H9 (cell line): Measurements from ENCODE around the gene LGALS7. TPM values are rescaled to one million over a fixed set of nuclear protein-coding genes. Genes with fewer than 3 reads are reported as not detected.

Experiments
- DNase-seq: peaks from one replicate; pipeline ENCODE4 v3.0.0-alpha.2; 2017
- H2AFZ ChIP-seq: one replicate; pipeline ENCODE4 v1.6.1; 2013; ENCODE audit warnings: mild to moderate bottlenecking, low read length, control low read depth, moderate library complexity
- H2AK5ac ChIP-seq: 2 replicates; pipeline ENCODE4 v1.6.1; 2013; ENCODE audit warnings: low read length, control low read depth, mixed read lengths; ENCODE audit not compliant: insufficient read length
- H2BK120ac ChIP-seq: one replicate; pipeline ENCODE4 v1.6.1; 2013; ENCODE audit warnings: low read depth, mild to moderate bottlenecking, low read length, control low read depth, inconsistent platforms; ENCODE audit not compliant: poor library complexity, severe bottlenecking
- H2BK12ac ChIP-seq: 2 replicates; pipeline ENCODE4 v1.6.1; 2013; ENCODE audit warnings: low read length, control low read depth, mixed read lengths, low read depth; ENCODE audit not compliant: insufficient read length
- H2BK15ac ChIP-seq: 2 replicates; pipeline ENCODE4 v1.6.1; 2013; ENCODE audit warnings: low read depth, low read length, control low read depth
- H2BK20ac ChIP-seq: one replicate; pipeline ENCODE4 v1.6.1; 2013; ENCODE audit warnings: low read depth, mild to moderate bottlenecking, low read length, control low read depth, inconsistent platforms; ENCODE audit not compliant: poor library complexity, severe bottlenecking
- H2BK5ac ChIP-seq: 2 replicates; pipeline ENCODE4 v1.6.1; 2013; ENCODE audit warnings: low read length, control low read depth, mixed read lengths; ENCODE audit not compliant: insufficient read length
- H3K14ac ChIP-seq: 2 replicates; pipeline ENCODE4 v1.6.1; 2013; ENCODE audit warnings: low read length, control low read depth; ENCODE audit not compliant: insufficient read depth
- H3K18ac ChIP-seq: 2 replicates; pipeline ENCODE4 v1.6.1; 2013; ENCODE audit warnings: low read depth, mild to moderate bottlenecking, mixed read lengths, low read length, control low read depth; ENCODE audit not compliant: insufficient read length
- H3K23ac ChIP-seq: 2 replicates; pipeline ENCODE4 v1.6.1; 2013; ENCODE audit warnings: low read length, control low read depth, mixed read lengths, low read depth; ENCODE audit not compliant: insufficient read length
- H3K23me2 ChIP-seq: 2 replicates; pipeline ENCODE4 v1.6.1; 2013; ENCODE audit warnings: low read depth, mild to moderate bottlenecking, mixed read lengths, low read length, control low read depth; ENCODE audit not compliant: insufficient read length, poor library complexity, severe bottlenecking
- H3K27ac ChIP-seq: 2 replicates; pipeline ENCODE4 v1.5.1; 2013; ENCODE audit warnings: low read length, control low read depth, mixed read lengths, low read depth; ENCODE audit not compliant: insufficient read length
- H3K27me3 ChIP-seq: 2 replicates; pipeline ENCODE4 v1.6.1; 2013; ENCODE audit warnings: low read length, control low read depth, inconsistent platforms; ENCODE audit not compliant: insufficient read depth
- H3K4ac ChIP-seq: 2 replicates; pipeline ENCODE4 v1.6.1; 2013; ENCODE audit warnings: low read depth, mild to moderate bottlenecking, control low read depth, inconsistent platforms, low read length, moderate library complexity
- H3K4me1 ChIP-seq: 2 replicates; pipeline ENCODE4 v1.6.1; 2013; ENCODE audit warnings: low read length, control low read depth, inconsistent platforms; ENCODE audit not compliant: insufficient read depth
- H3K4me2 ChIP-seq: 2 replicates; pipeline ENCODE4 v1.6.1; 2013; ENCODE audit warnings: low read length, control low read depth, mixed read lengths; ENCODE audit not compliant: insufficient read length, insufficient read depth
- H3K56ac ChIP-seq: 2 replicates; pipeline ENCODE4 v1.6.1; 2013; ENCODE audit warnings: low read depth, mild to moderate bottlenecking, mixed read lengths, low read length, control low read depth; ENCODE audit not compliant: insufficient read length
- H3K79me1 ChIP-seq: 2 replicates; pipeline ENCODE4 v1.6.1; 2013; ENCODE audit warnings: low read depth, mild to moderate bottlenecking, moderate library complexity, low read length, control low read depth, inconsistent platforms; ENCODE audit not compliant: insufficient read depth, poor library complexity, severe bottlenecking
- H3K79me2 ChIP-seq: 2 replicates; pipeline ENCODE4 v1.6.1; 2013; ENCODE audit warnings: low read length, control low read depth, inconsistent platforms; ENCODE audit not compliant: insufficient read depth
- H3K9ac ChIP-seq: 2 replicates; pipeline ENCODE4 v1.6.1; 2013; ENCODE audit warnings: low read length, control low read depth, mixed read lengths; ENCODE audit not compliant: insufficient read length; ENCODE audit errors: extremely low read depth
- H3K9me3 ChIP-seq: one replicate; pipeline ENCODE4 v1.6.1; 2013; ENCODE audit warnings: low read depth, low read length, inconsistent platforms; ENCODE audit not compliant: control insufficient read depth
- H3T11ph ChIP-seq: one replicate; pipeline ENCODE4 v1.6.1; 2013; ENCODE audit warnings: mild to moderate bottlenecking, low read length, control low read depth, inconsistent platforms
- H4K20me1 ChIP-seq: one replicate; pipeline ENCODE4 v1.6.1; 2013; ENCODE audit not compliant: control insufficient read depth, insufficient read length, insufficient read depth
- H4K5ac ChIP-seq: 2 replicates; pipeline ENCODE4 v1.6.1; 2013; ENCODE audit warnings: low read depth, mild to moderate bottlenecking, mixed read lengths, low read length, control low read depth; ENCODE audit not compliant: insufficient read length
- H4K8ac ChIP-seq: replicated peaks from 2 replicates; pipeline ENCODE4 v1.6.1; 2013; ENCODE audit warnings: low read length, control low read depth, mixed read lengths, low read depth; ENCODE audit not compliant: insufficient read length
- H4K91ac ChIP-seq: 2 replicates; pipeline ENCODE4 v1.6.1; 2013; ENCODE audit warnings: low read depth, mild to moderate bottlenecking, moderate library complexity, mixed read lengths, low read length, control low read depth; ENCODE audit not compliant: insufficient read length
- H3K27ac Mint-ChIP-seq, 3 experiments: 2 replicates in 2 of 3; 3 replicates in 1 of 3; pipeline ENCODE4 v1.8.0; 2020 to 2021; ENCODE audit warnings: mixed read lengths in 3 of 3, mild to moderate bottlenecking in 1 of 3, moderate library complexity in 1 of 3
- H3K27me3 Mint-ChIP-seq: 2 replicates; pipeline ENCODE4 v1.8.0; 2021; ENCODE audit warnings: low read depth, mild to moderate bottlenecking, moderate library complexity, mixed read lengths
- H3K36me3 Mint-ChIP-seq, 3 experiments: 2 replicates in 2 of 3; 3 replicates in 1 of 3; pipeline ENCODE4 v1.8.0; 2020 to 2021; ENCODE audit warnings: low read depth in 3 of 3, mixed read lengths in 3 of 3; ENCODE audit not compliant: insufficient read depth in 1 of 3
- H3K4me1 Mint-ChIP-seq, 2 experiments: 2 replicates each; pipeline ENCODE4 v1.8.0; 2020; ENCODE audit warnings: mixed read lengths in 2 of 2
- H3K4me3 Mint-ChIP-seq, 2 experiments: 2 replicates in 1 of 2; 3 replicates in 1 of 2; pipeline ENCODE4 v1.8.0; 2020 to 2021; ENCODE audit warnings: mild to moderate bottlenecking in 2 of 2, mixed read lengths in 2 of 2, moderate library complexity in 1 of 2
- H3K9me3 Mint-ChIP-seq, 2 experiments: 2 replicates in 1 of 2; 3 replicates in 1 of 2; pipeline ENCODE4 v1.8.0; 2020; ENCODE audit warnings: mild to moderate bottlenecking in 2 of 2, mixed read lengths in 2 of 2, moderate library complexity in 1 of 2
- CTCF ChIP-seq: fragments of 200-600 bp; sonication (generic); conservative IDR thresholded peaks from 3 replicates; pipeline ENCODE4 v1.8.0; 2021; ENCODE audit warnings: antibody characterized with exemption, mild to moderate bottlenecking
- WGBS: extraction: QIAGEN DNeasy Blood & Tissue Kit; methylation state at CpG from one replicate; pipeline ENCODE4 v1.1.7; 2013; ENCODE audit warnings: missing lambda C conversion rate, low lambda C conversion rate, mixed read lengths; ENCODE audit not compliant: insufficient read length; ENCODE audit errors: extremely low coverage; 5-methylcytosine and 5-hydroxymethylcytosine counted together
- total RNA-seq: library from RNA; stranded (reverse); gene quantifications from 2 replicates; pipeline ENCODE4 v1.2.1, GENCODE V29; 2021

Gene LGALS7
- total RNA-seq, 1 experiment from 2014 or later = not detected

- Histone ChIP-seq H3K4ac (no peak overlapping the region), H2AK5ac (no peak overlapping the region), H2AFZ (no peak overlapping the region), H3K4me2 (no peak overlapping the region), H3K23me2 (no peaks in the 10 kb centered on the region), H3T11ph (no peak overlapping the region), H4K5ac (no peak overlapping the region), H4K20me1 (no peaks in the 10 kb centered on the region), H3K27ac (no peak overlapping the region), H3K14ac (no peak overlapping the region; the same call in 1 of the 2 replicates), H3K27me3 (no peaks in the 10 kb centered on the region), H3K23ac (no peak overlapping the region), H2BK12ac (no peak overlapping the region), H3K9ac (no peak overlapping the region), H3K79me2 (no peaks in the 10 kb centered on the region), H3K18ac (no peak overlapping the region), H4K8ac (no peak overlapping the region), H4K91ac (no peak overlapping the region), H3K9me3 (no peaks in the 10 kb centered on the region), H2BK120ac (no peak overlapping the region), H3K4me1 (no peaks in the 10 kb centered on the region), H3K56ac (no peak overlapping the region), H2BK15ac (no peak overlapping the region), H2BK5ac (no peak overlapping the region), H2BK20ac (no peak overlapping the region), H3K79me1 (no peaks in the 10 kb centered on the region)
- WGBS = no CpG with 5 or more reads among the region's 18 CpGs
- no peak overlapping the region for H3K4me3 Mint-ChIP-seq
- H3K4me1 Mint-ChIP-seq = peaks cover 6 to 7% of the 10 kb centered on the region in 2 experiments
- TF ChIP-seq CTCF = no peak
- peaks cover 24 to 47% (median 42%) of the 10 kb centered on the region in 3 experiments for H3K36me3 Mint-ChIP-seq
- 0 out of 2 replicates have a peak, but pooled peaks cover 2% of the 10 kb centered on the region for H3K27me3 Mint-ChIP-seq
- H3K27ac Mint-ChIP-seq = no peak overlapping the region
- DNase-seq = no peak
- peaks cover 5 to 7% of the 10 kb centered on the region in 2 experiments; a peak in 3 of 5 replicates for H3K9me3 Mint-ChIP-seq
Observed at GRCh38 chr19:38816131-38816750, 42.9 kb upstream of the LGALS7 start.
